SU-DHL-6 (cell line): ENCODE results near the gene INPP5A.

Experiments
- H2AFZ ChIP-seq: fragments of 200-600 bp; sonication (generic); 2 replicates; pipeline ENCODE4 v1.6.1; 2014; ENCODE audit warnings: low read depth, mild to moderate bottlenecking, moderate library complexity, mixed read lengths, antibody characterized with exemption, low read length; ENCODE audit not compliant: severe bottlenecking
- H3F3A ChIP-seq: fragments of 200-600 bp; shearing (Covaris generic); 2 replicates; pipeline ENCODE4 v1.6.0; 2016; ENCODE audit warnings: antibody characterized with exemption, mild to moderate bottlenecking; ENCODE audit not compliant: insufficient read depth
- H3K27ac ChIP-seq: fragments of 200-600 bp; sonication (generic); 2 replicates; pipeline ENCODE4 v1.5.1; 2016; ENCODE audit warnings: low read depth, mild to moderate bottlenecking, low read length, moderate library complexity, mixed read lengths
- H3K27me3 ChIP-seq: fragments of 200-600 bp; sonication (generic), shearing (Covaris generic); 2 replicates; pipeline ENCODE4 v1.6.0; 2014; ENCODE audit warnings: mild to moderate bottlenecking, low read length
- H3K36me3 ChIP-seq: fragments of 200-600 bp; sonication (generic); 2 replicates; pipeline ENCODE4 v1.6.1; 2014; ENCODE audit warnings: mild to moderate bottlenecking, low read length, mixed read lengths
- H3K4me2 ChIP-seq: fragments of 300-600, 200-600 bp; shearing (Covaris generic), sonication (generic); 2 replicates; pipeline ENCODE4 v1.6.0; 2014; ENCODE audit warnings: low read length, low read depth, mild to moderate bottlenecking; ENCODE audit not compliant: poor library complexity, severe bottlenecking
- H3K4me3 ChIP-seq: fragments of 200-600 bp; sonication (generic); 2 replicates; pipeline ENCODE4 v1.5.1; 2014; ENCODE audit warnings: antibody characterized with exemption, low read length, mild to moderate bottlenecking, mixed read lengths; ENCODE audit not compliant: insufficient read depth, poor library complexity, severe bottlenecking
- H3K79me2 ChIP-seq: fragments of 200-600 bp; sonication (generic); 2 replicates; pipeline ENCODE4 v1.6.1; 2014; ENCODE audit warnings: mild to moderate bottlenecking, low read length, moderate library complexity; ENCODE audit not compliant: insufficient read depth
- H3K9ac ChIP-seq: fragments of 200-600 bp; sonication (generic); 2 replicates; pipeline ENCODE4 v1.7.0; 2014; ENCODE audit warnings: mild to moderate bottlenecking, low read length
- H3K9me2 ChIP-seq: fragments of 200-600 bp; sonication (generic); replicated peaks from 2 replicates; pipeline ENCODE4 v1.6.1; 2014; ENCODE audit warnings: low read length; ENCODE audit not compliant: insufficient read depth
- H3K9me3 ChIP-seq: fragments of 200-600 bp; sonication (generic); 2 replicates; pipeline ENCODE4 v1.6.1; 2014; ENCODE audit warnings: low read length, mixed read lengths; ENCODE audit not compliant: insufficient read depth
- H4K20me1 ChIP-seq: fragments of 200-600 bp; sonication (generic); 2 replicates; pipeline ENCODE4 v1.6.1; 2014; ENCODE audit warnings: low read depth, mild to moderate bottlenecking, antibody characterized with exemption, low read length, moderate library complexity, mixed read lengths
- EZH2phosphoT487 ChIP-seq: fragments of 200-600 bp; sonication (generic), shearing (Covaris generic); conservative IDR thresholded peaks from 2 replicates; pipeline ENCODE4 v1.6.1; 2018; ENCODE audit warnings: mild to moderate bottlenecking, antibody characterized with exemption, low read length, moderate library complexity, mixed read lengths
- TF ChIP-seq, protein P1 (sequence below): fragments of 200-600 bp; sonication (generic); IDR thresholded peaks from one replicate; pipeline ENCODE4 v1.5.1; 2017; ENCODE audit warnings: antibody characterized with exemption, mild to moderate bottlenecking, low read length, moderate library complexity; ENCODE audit not compliant: insufficient read depth, poor library complexity, severe bottlenecking

INPP5A gene

DNA sequence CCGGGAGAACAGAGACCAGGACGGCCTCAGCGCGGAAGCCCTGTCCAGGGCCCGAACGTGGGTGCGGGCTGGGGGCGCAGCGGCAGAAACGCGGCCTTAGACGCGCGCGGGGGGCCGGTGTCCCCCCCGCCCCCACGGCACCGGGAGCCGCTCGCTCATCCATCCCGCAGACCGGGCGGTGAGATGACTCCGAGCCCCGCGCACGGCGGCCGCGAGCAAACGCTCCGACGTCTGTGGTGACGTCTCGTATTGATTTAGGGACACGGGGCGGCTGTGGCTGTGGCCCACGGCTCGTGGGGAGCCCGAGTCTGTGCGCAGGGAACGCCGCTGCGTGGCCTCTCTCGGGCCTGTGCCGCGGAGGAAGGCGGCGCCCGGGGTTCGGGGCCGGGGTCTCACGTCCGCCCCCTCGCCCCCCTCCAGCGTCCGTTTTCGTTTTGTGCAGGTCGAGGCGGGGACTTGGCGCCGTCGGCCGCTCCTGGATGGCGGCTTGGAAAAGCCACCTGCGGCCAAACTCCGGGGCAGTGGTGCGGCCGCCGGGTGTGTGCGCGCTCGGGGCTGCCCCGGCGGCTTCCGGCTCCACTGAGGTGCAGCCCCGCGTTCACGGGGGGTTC is 249.4 kb downstream of the INPP5A start:
- Histone ChIP-seq H3K4me2 (no peak overlapping the region), H3K9ac (no peak overlapping the region), H3K9me3 (no peaks in the 10 kb centered on the region), H3F3A (no peaks in the 10 kb centered on the region), H4K20me1 (no peaks in the 10 kb centered on the region), H3K27me3 (no peaks in the 10 kb centered on the region), H3K4me3 (no peak overlapping the region), H3K27ac (no peak overlapping the region), H2AFZ (no peak overlapping the region), H3K36me3 (no peaks in the 10 kb centered on the region), H3K79me2 (no peaks in the 10 kb centered on the region), H3K9me2 (no peaks in the 10 kb centered on the region)
- TF ChIP-seq, protein P1, sequence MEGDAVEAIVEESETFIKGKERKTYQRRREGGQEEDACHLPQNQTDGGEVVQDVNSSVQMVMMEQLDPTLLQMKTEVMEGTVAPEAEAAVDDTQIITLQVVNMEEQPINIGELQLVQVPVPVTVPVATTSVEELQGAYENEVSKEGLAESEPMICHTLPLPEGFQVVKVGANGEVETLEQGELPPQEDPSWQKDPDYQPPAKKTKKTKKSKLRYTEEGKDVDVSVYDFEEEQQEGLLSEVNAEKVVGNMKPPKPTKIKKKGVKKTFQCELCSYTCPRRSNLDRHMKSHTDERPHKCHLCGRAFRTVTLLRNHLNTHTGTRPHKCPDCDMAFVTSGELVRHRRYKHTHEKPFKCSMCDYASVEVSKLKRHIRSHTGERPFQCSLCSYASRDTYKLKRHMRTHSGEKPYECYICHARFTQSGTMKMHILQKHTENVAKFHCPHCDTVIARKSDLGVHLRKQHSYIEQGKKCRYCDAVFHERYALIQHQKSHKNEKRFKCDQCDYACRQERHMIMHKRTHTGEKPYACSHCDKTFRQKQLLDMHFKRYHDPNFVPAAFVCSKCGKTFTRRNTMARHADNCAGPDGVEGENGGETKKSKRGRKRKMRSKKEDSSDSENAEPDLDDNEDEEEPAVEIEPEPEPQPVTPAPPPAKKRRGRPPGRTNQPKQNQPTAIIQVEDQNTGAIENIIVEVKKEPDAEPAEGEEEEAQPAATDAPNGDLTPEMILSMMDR = no peak
- TF ChIP-seq EZH2phosphoT487 = no peak

DNA sequence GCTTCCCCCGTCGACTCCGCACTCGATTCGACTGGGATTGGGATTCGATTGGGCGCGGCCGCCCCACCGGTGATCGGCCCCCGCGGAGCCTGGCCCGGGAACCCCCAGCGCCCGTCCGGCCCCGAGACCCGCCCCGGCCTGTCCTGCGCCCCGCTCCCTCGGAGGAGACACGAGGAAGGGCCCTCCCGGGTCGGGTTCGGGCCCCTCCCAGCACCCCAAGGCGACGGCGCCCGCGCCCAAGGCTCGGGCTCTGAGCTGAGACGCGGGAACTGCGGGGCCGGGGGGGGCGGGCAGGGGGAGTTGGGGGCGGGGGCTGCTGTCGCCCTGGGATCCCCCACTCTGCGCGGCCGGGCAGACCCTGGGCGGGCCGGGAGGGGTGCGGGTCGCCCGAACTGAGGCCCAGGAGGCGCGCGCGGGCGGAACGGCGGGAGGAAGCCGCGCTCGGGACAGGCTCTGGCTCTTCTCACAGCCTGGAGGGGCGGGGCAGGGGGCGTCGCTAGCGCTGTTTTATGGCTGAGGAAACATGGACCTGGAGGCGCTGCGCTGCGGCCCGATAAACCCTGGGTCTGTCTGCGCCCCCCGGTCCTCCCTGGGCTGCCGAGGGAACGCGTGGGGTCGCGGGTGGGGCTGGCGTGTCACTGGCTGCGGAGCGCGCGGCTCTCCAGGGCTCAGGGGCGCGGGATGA is 250.1 kb downstream of the INPP5A start:
- no peaks in the 10 kb centered on the region for H3K36me3 ChIP-seq
- no peaks in the 10 kb centered on the region for H3K9me3 ChIP-seq
- H3K4me3 ChIP-seq = no peak overlapping the region
- no peak for TF ChIP-seq EZH2phosphoT487
- TF ChIP-seq, protein P1 = no peak
- H3K27ac ChIP-seq = no peak overlapping the region
- no peaks in the 10 kb centered on the region for H3K9me2 ChIP-seq
- H3K79me2 ChIP-seq = no peaks in the 10 kb centered on the region
- no peaks in the 10 kb centered on the region for H3K27me3 ChIP-seq
- no peak overlapping the region for H3K4me2 ChIP-seq
- H3F3A ChIP-seq = no peaks in the 10 kb centered on the region
- no peaks in the 10 kb centered on the region for H4K20me1 ChIP-seq
- no peak overlapping the region for H2AFZ ChIP-seq
- no peak overlapping the region for H3K9ac ChIP-seq

DNA sequence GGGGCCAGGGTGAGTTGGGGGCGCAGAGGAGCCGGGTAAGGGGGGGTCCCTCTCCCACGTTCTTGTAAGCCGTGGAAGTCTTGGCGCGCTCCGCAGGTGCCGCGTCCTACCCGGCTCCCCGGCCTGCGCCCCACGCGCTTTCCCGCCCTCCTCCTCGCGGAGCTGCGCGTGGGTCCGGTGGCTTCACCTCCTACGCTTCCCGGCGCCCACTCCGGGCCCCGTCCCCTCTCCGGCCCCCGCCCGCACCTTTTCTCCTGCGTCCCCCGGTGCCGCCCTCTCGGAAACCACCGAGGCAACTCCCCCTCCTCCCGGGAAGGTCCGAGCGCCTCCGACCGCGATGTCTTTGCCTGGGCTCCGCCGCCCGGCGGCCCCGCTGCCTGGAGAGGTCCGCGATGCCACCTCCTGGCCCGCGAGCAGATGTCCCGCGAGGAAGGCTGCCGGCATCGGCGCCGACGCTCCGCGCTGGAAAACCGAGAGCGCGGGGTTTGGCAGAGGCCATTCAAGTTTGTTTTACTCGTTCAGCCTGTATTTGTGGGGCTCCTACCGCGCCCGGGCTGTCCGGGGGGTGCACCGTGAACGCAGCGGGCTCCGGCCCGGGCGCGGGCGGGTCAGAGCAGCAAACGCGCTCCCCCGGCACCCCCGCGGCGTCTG is 250.7 kb downstream of the INPP5A start:
- H3K27me3 ChIP-seq = no peaks in the 10 kb centered on the region
- H4K20me1 ChIP-seq = no peaks in the 10 kb centered on the region
- no peaks in the 10 kb centered on the region for H3K9me3 ChIP-seq
- TF ChIP-seq EZH2phosphoT487 = no peak
- TF ChIP-seq, protein P1 = no peak
- no peak overlapping the region for H3K27ac ChIP-seq
- no peaks in the 10 kb centered on the region for H3K36me3 ChIP-seq
- no peak overlapping the region for H2AFZ ChIP-seq
- H3K9ac ChIP-seq = no peak overlapping the region
- H3K79me2 ChIP-seq = no peaks in the 10 kb centered on the region
- no peaks in the 10 kb centered on the region for H3K9me2 ChIP-seq
- no peak overlapping the region for H3K4me2 ChIP-seq
- H3K4me3 ChIP-seq = no peak overlapping the region
- no peaks in the 10 kb centered on the region for H3F3A ChIP-seq
